Ovary (tissue), 3 donors: ENCODE data around the gene HIPK2.

Source experiments
- CTCF ChIP-seq, 3 donors: fragments of 450-650 bp in 2 of 3; fragments of 200-600 bp in 1 of 3; IDR thresholded peaks; one replicate each; pipeline versions ENCODE4 v1.5.1 to v1.8.0; 2016 to 2022; ENCODE audit warnings: antibody characterized with exemption in 3 of 3, mild to moderate bottlenecking in 1 of 3
- EP300 ChIP-seq: sonication (generic); formaldehyde crosslinking; IDR thresholded peaks from one replicate; pipeline ENCODE4 v1.6.1; 2017; ENCODE audit warnings: antibody characterized with exemption
- POLR2A ChIP-seq: fragments of 450-650 bp; IDR thresholded peaks from one replicate; pipeline ENCODE4 v1.6.1; 2017; ENCODE audit warnings: antibody characterized with exemption, mild to moderate bottlenecking, moderate library complexity
- donor health status: DM: no; HTN: no; CAD: no.

- TF ChIP-seq CTCF (IDR thresholded peaks at IDR 0.05) (no peak), POLR2A (no peak), EP300 (no peak)
Observed at GRCh38 chr7:139626817-139627216, 151.0 kb downstream of the HIPK2 start.
